SK-N-DZ (cell line): Measurements from ENCODE around the gene CGRRF1.

Experiments
- DNase-seq: peaks from one replicate; pipeline ENCODE4 v3.0.0-alpha.2; 2015; ENCODE audit warnings: low spot score

CGRRF1 gene

DNA sequence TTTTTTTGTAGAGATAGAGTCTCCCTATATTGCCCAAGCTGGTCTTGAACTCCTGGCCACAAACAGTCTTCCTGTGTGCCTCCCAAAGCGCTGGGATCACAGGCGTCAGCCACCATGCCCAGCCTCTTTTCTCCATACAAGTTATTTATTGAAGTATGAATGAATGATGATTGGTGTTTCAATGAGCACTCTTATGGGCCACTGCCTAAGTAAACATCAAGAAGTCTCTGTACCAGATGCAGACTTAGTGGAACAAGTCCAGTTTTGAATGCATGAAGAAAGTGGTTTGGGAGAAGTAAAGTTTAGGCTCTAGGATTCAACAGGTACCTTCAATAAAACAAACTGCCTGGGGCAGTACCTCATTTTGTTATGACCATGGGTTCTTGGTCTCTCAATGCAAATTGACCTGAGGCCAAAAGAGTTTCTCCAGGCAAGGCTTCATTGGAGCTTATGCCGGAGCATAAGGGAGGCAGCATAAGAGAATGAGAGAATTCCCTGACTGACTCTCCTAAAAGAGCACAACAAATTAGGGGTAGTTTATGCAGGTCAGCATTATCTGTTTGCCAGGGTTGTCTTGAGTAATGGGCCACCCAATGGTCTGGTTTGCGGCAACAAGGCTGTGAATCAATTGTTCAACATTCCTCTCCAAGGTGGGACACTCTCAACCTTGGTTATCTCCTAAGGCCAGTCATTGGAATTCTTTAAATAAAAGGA is 19.8 kb upstream of the CGRRF1 start:
- DNase-seq: no peak

DNA sequence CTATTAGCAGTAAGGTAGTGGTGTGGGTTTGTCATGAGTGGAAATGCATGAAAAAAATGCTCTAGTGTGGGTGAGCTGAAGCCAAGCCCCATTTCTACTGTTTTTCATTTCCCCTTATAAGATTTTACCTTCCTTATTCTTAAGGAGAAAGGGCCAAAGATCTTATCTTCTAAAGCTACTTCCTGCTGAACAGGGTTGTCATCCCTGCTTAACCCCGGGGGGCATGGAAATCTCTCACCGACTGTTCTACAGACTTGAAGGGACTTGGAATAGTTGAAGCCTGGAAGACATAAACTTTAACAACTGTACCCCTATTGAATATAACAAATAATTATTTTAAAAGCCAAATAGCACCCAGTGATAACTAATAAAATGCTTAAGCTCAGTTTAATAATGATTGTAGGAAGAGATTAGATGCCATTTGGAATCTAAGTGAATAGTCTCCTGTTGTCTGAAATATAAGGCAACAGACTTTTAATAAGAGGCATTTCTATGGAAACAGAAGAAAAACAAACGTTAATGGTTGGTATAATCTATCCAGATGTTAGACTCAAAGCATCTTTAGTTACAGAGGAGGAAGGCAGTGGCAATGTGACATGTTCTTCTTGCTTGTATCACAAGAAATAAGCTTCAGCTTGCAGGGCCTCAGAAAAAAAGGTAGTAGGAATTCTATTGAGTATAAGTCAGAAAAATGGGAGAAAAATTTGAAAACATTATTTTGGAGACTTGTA is 19.1 kb upstream of the CGRRF1 start:
- no peak for DNase-seq

DNA sequence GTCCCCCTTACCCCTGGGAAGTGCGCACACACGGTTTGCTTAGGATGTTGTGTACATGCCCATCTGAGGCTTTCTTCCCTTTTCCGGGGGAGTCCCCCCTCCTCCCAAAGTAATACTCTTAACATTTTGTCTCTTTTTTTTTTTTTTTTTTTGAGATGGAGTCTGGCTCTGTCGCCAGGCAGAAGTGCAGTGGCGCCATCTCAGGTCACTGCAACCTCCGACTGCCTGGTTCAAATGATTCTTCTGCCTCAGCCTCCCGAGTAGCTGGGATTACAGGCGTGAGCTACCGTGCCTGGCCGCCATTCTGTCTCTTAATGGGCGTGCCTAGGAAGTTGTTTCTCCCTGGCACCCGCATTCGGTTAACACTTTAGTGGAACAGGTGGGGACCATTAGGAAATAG is 16.4 kb upstream of the CGRRF1 start:
- DNase-seq: peak; percentile 20

DNA sequence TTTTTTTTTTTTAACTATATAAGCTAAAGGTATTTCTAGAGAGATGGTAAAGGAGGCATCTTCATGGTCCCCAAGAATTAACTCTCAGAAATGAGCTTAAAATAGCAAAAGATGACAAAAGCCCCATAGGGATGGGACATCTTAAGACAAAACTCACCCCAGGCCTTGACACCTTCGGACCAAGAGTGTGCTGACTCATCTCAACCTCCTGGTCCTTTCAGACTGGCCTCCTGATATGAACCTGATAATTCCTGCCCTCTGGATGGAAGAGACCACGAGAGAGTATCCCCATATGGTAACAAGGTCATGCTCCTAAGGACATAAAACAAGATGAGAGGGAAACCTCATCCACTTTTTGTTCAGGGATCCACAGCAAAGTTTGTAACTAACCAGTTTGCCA is 12.5 kb upstream of the CGRRF1 start:
- no peak for DNase-seq

DNA sequence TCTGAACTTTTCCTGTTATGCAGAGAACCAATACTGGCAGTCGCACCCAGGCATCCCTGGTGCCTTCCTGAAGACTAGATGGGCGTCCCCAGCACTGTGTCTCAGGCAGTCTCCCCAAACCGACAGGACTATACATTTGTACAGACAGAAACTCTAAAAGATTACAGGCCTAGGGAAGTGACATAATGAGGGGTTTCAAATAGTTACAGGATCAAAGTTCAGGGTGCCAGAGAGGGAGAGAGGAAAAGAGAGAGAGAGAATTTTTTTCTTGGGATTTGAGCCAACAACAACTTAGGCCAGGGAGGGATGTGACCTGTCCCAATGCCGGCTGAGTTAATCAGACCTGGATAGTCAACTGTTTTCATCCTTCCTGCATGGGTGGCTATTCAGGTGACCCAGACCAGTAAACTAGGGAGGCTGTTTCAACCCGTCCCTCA is 11.6 kb upstream of the CGRRF1 start:
- DNase-seq: no peak

DNA sequence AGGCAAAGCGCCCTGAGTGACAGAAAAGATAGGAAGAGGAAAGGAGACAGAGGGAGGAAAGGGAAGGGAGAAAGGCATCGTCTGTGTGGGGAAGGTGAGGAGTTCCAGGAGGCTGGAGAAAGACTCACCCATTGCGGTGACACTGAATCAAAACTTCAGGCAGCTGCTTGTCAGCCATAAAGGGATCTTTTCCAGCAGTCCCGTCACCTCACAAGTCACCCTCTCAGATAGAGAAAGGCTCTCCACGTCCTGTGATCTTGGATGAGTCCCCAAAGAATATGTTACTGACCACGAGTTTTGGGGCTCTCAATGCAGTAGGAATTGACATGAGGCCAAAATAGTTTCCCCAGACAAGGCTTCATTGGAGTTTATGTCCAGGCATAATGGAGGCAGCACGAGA is 11.1 kb upstream of the CGRRF1 start:
- DNase-seq: no peak

DNA sequence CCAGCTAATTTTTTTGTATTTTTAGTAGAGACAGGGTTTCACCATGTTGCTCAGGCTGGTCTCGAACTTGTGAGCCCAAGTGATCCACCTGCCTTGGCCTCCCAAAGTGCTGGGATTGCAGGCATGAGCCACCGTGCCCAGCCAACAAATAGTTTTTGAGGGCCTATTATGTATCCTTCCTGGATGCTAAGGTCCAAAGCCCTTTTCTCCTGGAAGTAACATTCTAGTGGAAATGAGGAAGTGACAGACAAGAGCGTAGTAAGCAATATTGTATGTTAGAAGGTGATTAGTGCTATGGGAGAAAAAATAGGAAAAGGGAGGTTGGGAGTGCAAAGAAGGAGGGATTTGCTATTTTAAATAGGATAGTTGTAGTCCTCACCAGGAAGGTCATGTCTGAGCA is 9.0 kb upstream of the CGRRF1 start:
- no peak for DNase-seq

DNA sequence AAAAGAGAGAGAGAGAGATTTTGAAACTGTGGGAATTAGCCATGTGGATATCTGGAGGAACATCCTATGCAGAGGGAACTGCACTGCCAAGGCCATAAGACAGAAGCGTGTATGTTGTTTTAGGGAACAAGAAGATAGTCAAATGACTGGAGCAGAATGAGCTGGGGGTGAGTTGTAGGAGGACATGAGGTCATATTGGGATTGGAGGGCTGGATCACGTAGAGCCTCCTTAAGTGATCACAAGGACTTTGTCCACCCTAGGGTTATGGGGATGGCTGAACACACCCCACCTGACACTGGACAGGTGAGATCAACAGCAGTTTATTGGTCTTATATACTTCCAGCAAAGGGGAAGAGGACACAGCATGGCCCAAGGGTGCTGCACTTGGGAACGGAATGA is 8.2 kb upstream of the CGRRF1 start:
- DNase-seq: no peak

DNA sequence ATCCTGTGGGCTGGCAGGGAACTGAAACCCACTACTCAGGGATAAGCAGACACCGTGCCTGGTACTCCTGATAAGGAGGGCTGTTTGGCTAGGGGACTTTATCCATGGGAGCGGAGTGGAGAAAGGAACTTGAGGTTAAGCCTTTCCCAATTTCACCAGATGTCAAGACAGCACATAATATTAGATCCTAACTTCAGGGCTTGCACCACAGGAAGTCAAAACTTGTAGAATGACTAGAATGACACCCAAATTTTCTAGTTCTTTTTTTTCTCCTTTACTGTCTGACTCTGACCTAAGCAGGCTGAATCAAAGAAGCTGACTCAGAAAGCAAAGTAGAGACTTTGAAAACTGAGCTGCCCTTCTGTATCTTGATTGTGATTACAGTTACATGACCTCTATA is 7.1 kb upstream of the CGRRF1 start:
- DNase-seq: no peak

DNA sequence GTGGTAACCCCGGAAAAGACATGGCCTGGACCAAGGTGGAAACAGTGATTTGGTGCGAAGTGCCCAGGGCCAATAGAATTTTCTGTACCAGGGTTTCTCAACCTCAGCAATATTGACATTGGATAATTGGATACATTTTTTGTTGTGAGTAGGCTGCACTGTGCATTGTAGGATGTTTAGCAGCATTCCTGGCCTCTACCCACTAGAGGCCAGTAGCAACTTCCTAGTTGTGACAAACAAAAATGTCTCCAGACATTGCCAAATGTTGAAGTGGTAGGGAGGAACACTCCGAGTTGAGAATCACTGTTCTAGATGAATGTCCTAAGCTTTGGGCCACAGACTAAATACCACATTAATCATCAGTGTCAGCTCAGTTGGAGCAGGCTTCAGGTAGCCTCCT is 6.2 kb upstream of the CGRRF1 start:
- no peak for DNase-seq

DNA sequence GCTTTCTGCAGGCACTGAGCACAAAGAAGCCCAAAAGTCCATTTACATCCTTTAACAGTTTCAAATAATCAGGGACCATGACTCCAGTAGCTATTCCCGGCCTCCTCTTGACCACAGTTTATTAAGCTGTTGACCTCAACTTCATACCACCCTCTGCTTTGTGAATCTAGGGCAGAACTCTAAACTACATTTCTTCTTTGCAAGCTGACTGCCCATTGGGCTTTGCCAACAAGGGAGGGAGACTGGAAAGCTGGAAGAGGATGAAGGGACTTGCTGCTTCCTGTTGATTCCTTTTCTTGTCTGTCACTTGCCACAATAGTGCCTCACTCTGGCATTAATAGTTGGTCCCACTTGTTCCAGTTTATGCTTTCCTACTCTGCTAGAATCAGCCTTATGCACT is 2.7 kb downstream of the CGRRF1 start:
- DNase-seq: no peak

DNA sequence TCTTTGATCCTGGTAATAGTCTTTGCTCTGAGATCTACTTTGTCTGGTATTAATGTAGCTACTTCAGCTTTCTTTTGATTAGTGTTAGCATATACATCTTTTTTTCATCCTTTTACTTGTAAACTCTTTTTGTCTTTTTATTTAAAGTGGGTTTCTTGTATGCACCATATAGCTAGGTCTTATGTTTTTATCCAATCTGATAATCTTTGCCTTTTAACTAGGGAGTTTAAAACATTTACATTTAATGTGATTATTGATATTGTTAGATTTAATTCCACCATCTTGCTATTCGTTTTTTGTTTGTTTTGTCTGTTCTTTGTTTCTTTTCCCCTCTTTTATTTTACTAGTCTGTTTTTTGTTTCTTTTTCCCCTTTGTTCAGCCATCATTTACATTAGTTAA is 6.0 kb downstream of the CGRRF1 start:
- no peak for DNase-seq

DNA sequence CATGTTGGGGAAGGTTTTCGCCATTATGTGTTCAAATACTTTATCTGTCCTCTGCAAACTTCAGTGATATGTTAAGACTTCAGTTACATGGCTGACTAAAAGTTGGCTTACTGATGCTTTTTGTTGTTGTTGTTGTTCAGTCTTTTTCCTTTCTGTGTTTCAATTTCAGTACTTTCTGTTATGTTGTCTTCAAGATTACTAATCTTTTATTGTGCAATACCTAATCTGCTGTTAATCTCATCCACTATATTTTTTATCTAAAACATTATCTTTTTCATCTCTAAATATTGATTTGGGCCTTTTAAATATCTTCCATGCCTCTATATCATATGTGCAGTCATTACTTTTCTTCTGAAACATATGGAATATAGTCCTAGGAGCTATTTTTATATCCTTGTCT is 7.0 kb downstream of the CGRRF1 start:
- DNase-seq: no peak

DNA sequence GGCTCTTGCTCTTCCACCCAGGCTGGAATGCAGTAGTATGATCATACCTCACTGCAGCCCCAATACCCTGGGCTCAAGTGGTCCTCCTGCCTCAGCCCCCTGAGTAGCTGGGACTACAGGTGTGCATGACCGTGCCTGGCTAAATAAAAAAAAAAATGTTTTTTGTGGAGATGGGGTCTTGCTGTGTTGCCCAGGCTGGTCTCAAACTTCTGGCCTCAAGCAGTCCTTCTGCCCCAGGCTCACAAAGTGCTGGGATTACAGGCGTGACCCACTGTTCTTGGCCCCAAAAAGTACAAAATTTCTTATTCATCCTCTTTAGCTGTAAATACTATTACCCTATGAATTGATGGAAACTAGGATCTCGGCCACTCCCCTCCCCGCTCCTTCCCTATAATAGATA is 14.7 kb downstream of the CGRRF1 start:
- DNase-seq: no peak

DNA sequence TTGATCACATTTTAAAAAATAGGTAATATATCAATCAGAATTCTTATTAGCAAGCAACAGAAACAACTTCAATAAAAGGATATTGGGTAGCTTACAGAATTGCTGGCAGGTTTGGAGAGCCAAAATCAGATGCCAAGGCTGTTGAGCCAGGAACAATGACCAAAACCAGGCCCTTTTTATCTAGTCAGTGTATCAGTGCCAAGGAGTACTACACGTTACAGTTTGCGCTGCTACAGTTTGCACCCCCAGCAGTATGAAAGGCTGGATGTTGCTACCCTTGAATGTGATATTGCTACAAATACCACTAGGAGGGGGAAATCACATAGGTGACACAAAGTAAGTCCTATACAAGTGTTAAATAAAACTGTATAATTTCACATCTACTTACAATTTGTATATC is 19.3 kb downstream of the CGRRF1 start:
- no peak for DNase-seq

DNA sequence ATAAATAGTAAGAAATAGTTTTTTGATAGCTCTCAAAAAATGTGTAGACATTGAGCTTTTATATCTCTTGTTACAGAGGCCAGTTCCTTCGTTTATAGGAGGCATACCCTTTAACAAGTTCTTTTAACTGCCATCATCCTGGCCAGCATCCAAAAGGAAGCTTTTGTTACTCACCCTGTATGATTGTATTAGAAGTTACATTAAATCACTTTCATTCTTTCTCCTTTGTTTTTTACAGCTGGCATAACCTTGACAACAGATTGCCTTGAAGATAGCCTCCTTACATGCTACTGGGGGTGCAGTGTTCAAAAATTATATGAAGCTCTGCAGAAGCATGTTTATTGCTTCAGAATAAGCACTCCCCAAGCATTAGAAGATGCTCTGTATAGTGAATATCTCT is 20.1 kb downstream of the CGRRF1 start:
- no peak for DNase-seq

DNA sequence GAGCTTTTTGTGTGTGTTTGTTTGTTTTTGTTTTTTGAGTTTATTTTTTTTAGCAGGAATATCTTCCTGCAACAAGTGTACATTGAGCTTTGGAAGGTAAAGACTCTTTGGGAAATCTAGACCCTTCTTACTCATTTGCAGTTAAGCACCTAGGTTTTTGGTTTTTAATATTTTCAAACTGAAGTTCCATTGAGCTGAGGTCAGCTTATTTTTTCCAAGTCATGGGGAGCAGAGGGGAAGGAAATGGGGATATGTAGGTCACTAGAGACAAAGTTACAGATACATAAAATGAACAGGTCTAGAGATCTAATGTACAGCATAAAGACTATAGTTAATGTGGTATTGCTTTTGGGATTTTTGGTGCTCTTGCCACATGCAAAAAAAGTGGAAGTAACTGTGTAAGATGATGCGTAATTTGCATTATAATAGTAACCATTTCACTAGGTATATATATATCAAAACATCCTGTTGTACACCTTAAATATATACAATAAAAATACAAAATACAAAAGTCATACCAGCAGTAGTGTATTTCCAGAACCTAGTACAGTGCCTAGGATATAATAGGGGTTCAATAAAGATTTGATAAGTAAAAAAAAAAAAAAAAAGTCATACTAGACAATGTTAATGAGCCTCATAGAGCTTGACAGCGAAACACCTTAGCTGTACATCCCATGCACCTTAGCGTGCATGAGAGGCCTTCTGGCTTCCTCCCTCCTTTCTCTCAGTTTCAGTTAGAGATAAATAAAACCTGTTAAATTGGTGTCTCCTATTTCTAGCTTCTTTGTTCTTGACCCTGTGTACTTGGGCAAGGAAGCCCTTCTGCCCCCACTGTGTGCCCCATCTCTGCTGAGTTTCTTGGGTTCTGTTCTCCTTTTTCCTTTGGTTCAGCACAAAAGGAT is 22.7 kb downstream of the CGRRF1 start:
- DNase-seq: no peak

DNA sequence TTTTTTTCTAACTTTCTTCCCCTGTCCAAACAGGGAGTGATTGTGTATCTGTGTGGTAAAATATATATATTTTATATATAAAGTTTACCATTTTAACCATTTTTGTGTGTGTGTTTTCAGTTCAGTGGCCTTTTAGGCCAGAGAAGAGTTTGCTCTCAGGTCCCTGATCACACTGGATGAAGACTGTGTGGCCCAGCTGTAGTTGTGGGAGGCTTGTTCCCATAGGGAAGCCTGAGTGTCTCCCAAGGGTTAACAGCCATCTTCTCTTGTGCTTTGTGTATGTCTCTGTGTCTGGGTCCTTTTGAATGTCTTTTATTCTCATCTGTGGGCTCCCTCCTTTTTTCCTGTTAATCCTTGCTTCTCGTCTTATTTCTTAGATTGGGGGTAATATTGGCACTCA is 23.4 kb downstream of the CGRRF1 start:
- DNase-seq: no peak

DNA sequence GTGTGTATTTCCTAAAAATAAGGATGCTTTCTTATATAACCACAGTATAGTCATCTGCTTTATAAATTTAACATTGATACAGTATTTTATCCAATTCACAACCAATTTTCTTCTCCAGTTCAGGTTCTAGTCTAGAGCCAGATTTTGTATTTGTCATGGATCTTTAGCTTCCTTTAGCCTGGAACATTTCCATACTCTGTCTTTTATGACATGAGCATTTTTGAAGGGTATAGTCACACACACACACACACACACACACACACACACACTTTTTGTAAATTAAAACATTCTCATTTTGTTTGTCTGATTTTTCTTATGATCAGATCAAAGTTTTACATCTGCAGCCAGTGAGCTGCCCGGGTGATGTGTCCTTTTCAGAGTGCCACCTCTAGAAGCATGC is 25.4 kb downstream of the CGRRF1 start:
- DNase-seq: no peak

DNA sequence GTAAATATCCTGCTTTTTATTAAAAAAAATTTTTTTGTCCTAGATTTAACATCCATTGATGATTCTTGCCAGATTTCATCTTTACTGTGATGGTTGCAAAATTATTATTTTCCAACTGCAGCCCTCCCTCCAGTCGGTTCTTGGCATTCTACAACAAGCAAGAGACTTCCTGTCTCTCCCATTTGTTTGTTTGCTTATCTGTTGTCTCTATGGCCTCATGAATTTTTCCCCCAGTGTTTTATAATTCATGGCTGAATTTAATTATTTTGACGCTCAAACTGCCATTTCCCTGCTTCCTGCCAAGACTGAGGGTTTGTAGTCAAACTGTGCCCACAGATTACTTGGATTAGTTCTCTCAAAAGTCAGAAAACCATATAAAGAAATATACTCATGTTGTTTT is 25.9 kb downstream of the CGRRF1 start:
- DNase-seq: no peak

DNA sequence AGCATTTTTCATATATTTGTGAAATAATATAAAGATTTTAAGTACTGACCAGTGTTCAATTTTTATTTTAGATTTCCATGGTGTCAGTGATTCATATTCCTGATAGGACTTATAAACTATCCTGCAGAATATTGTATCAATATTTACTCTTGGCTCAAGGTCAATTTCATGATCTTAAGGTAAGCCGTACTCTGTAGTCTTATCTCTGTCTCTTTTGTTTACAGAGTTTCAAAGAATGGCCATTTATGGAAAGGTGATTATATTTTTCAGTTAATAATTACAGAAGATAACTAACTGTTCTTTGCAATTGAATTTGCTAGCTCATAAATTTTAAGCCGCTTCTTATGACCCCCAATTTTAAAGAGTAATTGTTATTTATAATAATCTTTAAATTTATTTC is 27.9 kb downstream of the CGRRF1 start:
- no peak for DNase-seq

DNA sequence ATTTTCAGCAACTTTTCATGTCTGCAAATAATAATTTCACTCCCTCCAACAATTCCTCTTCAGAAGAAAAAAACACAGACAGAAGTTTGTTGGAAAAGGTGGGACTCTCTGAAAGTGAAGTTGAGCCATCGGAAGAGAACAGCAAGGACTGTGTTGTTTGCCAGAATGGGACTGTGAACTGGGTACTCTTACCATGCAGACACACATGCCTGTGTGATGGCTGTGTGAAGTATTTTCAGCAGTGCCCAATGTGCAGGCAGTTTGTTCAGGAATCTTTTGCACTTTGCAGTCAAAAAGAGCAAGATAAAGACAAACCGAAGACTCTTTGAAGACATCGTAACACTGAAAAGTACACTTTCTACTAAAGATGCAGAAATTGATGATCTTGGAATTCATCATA is 28.3 kb downstream of the CGRRF1 start:
- no peak for DNase-seq

DNA sequence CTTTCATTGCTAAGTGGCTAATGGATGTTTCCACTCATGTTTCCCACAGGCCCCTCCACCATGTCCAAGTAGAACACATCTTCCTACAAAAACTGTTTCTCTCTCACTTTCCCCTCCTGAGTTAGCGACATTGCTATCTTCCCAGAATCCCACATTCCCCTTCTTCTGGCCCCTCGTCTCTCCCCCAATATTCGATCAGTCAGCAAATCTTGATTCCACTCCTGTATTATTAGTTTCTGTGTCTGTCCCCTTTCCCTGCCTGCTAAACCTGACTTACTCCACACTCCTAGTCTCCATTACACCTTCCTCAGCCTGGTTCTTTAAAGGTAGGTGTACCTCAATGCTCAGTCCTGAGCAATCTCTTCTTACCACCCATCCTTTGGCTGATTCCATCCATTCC is 37.9 kb downstream of the CGRRF1 start:
- no peak for DNase-seq
